ENCODE data around the gene GAPDHS. TPM values are rescaled to one million over a fixed set of nuclear protein-coding genes. Genes with fewer than 3 reads are reported as not detected.

GAPDHS gene
- total RNA-seq, 1 experiment from 2014 or later, result not detected

- TF ChIP-seq TCF7L2 (IDR thresholded peaks at IDR 0.05; ENCODE audit: low read depth, low read length), result no peak
- no peak for TF ChIP-seq CTCF (IDR thresholded peaks at IDR 0.05)
- TF ChIP-seq REST (IDR thresholded peaks at IDR 0.05; ENCODE audit: insufficient read depth in 1 of 2, low read depth in 2 of 2, low read length in 1 of 2), result no peak
- TF ChIP-seq SIN3A (IDR thresholded peaks at IDR 0.05; ENCODE audit: borderline replicate concordance, insufficient read depth, low read depth, low read length), result no peak
- no peak for TF ChIP-seq POLR2AphosphoS5 (IDR thresholded peaks at IDR 0.05; ENCODE audit: low read depth, low read length)
Measured at GRCh38 chr19:35561436-35561835, 28.2 kb downstream of the GAPDHS start.

GRCh38 chr19:35562336-35562735, 29.1 kb downstream of the GAPDHS start:
- CTCF ChIA-PET, result no interaction called here
- no peaks in the 10 kb centered on the region for H3K9me3 ChIP-seq (ENCODE audit: control insufficient read depth, insufficient read depth, low read depth, low read length)
- no peak overlapping the region for H3K27ac ChIP-seq (ENCODE audit: low read length)
- H3K4me3 ChIP-seq (ENCODE audit: low read depth in 2 of 2, low read length in 2 of 2), result no peak overlapping the region
- intact Hi-C loops (cut with micrococcal nuclease; ENCODE audit: unreplicated experiment), result no loop called here
- no peaks in the 10 kb centered on the region for H3K36me3 ChIP-seq (ENCODE audit: control insufficient read depth, insufficient read depth, low read length)
- BruUV-seq (replicated peaks), result no TSS peak
- TF ChIP-seq SIN3A (IDR thresholded peaks at IDR 0.05; ENCODE audit: borderline replicate concordance, insufficient read depth, low read depth, low read length), result no peak
- in situ Hi-C loops (cut with HindIII; ENCODE audit: low pct_unique_long_range_greater_than_20kb, low sequenced_read_pairs), result no loop called here
- POLR2A ChIA-PET, result no interaction called here
- peaks cover 8% of the 10 kb centered on the region; the same call in 1 of the 2 replicates for H3K27me3 ChIP-seq (ENCODE audit: control insufficient read depth, insufficient read depth, low read length)
- DNase-seq (ENCODE audit: low read depth, low spot score), result no peak
- ATAC-seq, result no peak
- peaks cover 6% of the 10 kb centered on the region; the same call in 1 of the 2 replicates for H3K4me1 ChIP-seq (ENCODE audit: control insufficient read depth, insufficient read depth, low read length)

More at GRCh38 chr19:35561436-35561835, 28.2 kb downstream of the GAPDHS start:
- no peak for ATAC-seq
- intact Hi-C loops (cut with micrococcal nuclease; ENCODE audit: unreplicated experiment), result no loop called here
- POLR2A ChIA-PET, result no interaction called here
- H3K9me3 ChIP-seq (ENCODE audit: control insufficient read depth, insufficient read depth, low read depth, low read length), result no peaks in the 10 kb centered on the region
- H3K4me1 ChIP-seq (ENCODE audit: control insufficient read depth, insufficient read depth, low read length), result peaks cover 6% of the 10 kb centered on the region; the same call in 1 of the 2 replicates
- in situ Hi-C loops (cut with HindIII; ENCODE audit: low pct_unique_long_range_greater_than_20kb, low sequenced_read_pairs), result no loop called here
- H3K36me3 ChIP-seq (ENCODE audit: control insufficient read depth, insufficient read depth, low read length), result no peaks in the 10 kb centered on the region
- H3K4me3 ChIP-seq (ENCODE audit: low read depth in 2 of 2, low read length in 2 of 2), result no peak overlapping the region
- peaks cover 8% of the 10 kb centered on the region; the same call in 1 of the 2 replicates for H3K27me3 ChIP-seq (ENCODE audit: control insufficient read depth, insufficient read depth, low read length)
- DNase-seq (ENCODE audit: low read depth, low spot score), result no peak
- no peak overlapping the region for H3K27ac ChIP-seq (ENCODE audit: low read length)
- no TSS peak for BruUV-seq (replicated peaks)
- CTCF ChIA-PET, result no interaction called here

- intact Hi-C loops (cut with micrococcal nuclease; ENCODE audit: unreplicated experiment) (no loop called here), in situ Hi-C loops (cut with HindIII; ENCODE audit: low pct_unique_long_range_greater_than_20kb, low sequenced_read_pairs) (no loop called here)
- Histone ChIP-seq H3K36me3 (ENCODE audit: control insufficient read depth, insufficient read depth, low read length) (no peaks in the 10 kb centered on the region), H3K9me3 (ENCODE audit: control insufficient read depth, insufficient read depth, low read depth, low read length) (no peaks in the 10 kb centered on the region), H3K27me3 (ENCODE audit: control insufficient read depth, insufficient read depth, low read length) (peaks cover 8% of the 10 kb centered on the region; the same call in 1 of the 2 replicates), H3K4me3 (ENCODE audit: low read depth in 2 of 2, low read length in 2 of 2) (no peak overlapping the region), H3K4me1 (ENCODE audit: control insufficient read depth, insufficient read depth, low read length) (peaks cover 6% of the 10 kb centered on the region; the same call in 1 of the 2 replicates), H3K27ac (ENCODE audit: low read length) (no peak overlapping the region)
- DNase-seq (ENCODE audit: low read depth, low spot score) (no peak), ATAC-seq (no peak)
- ChIA-PET POLR2A (interaction anchor here (0.6 kb wide), 1 partner anchor 45 kb away, joined by 3 read pairs; no protein-coding TSS in a partner anchor), CTCF (interaction anchor here (0.6 kb wide), 1 partner anchor 34 kb away, joined by 8 read pairs; no protein-coding TSS in a partner anchor)
- BruUV-seq (replicated peaks), result no TSS peak
- TF ChIP-seq REST (IDR thresholded peaks at IDR 0.05; ENCODE audit: insufficient read depth in 1 of 2, low read depth in 2 of 2, low read length in 1 of 2), result no peak
- no peak for TF ChIP-seq TCF7L2 (IDR thresholded peaks at IDR 0.05; ENCODE audit: low read depth, low read length)
- TF ChIP-seq POLR2AphosphoS5 (IDR thresholded peaks at IDR 0.05; ENCODE audit: low read depth, low read length), result no peak
- TF ChIP-seq SIN3A (IDR thresholded peaks at IDR 0.05; ENCODE audit: borderline replicate concordance, insufficient read depth, low read depth, low read length), result no peak
- TF ChIP-seq CTCF (IDR thresholded peaks at IDR 0.05), result no peak
Measured at GRCh38 chr19:35562776-35563175, 29.5 kb downstream of the GAPDHS start.

Measured in Panc1 (cell line).